DMS53 (cell line): Measurements from ENCODE around the gene NPTN.
"Not testable (repeated sequence)": the region's sequence is repeated elsewhere in the genome, so short reads cannot be mapped to it uniquely, and the experiment has no call there.

Source experiments
- DNase-seq: peaks from one replicate; lab custom pipeline; 2025; lab: John Stamatoyannopoulos, UW

NPTN gene

GRCh38 chr15:73633111-73633990 is at the start of gene NPTN:
TSS of gene NPTN (minus strand) at chr15:73633389. CDS start at chr15:73633215, 174 bp downstream.
- DNase-seq: peak; percentile 98

DNA sequence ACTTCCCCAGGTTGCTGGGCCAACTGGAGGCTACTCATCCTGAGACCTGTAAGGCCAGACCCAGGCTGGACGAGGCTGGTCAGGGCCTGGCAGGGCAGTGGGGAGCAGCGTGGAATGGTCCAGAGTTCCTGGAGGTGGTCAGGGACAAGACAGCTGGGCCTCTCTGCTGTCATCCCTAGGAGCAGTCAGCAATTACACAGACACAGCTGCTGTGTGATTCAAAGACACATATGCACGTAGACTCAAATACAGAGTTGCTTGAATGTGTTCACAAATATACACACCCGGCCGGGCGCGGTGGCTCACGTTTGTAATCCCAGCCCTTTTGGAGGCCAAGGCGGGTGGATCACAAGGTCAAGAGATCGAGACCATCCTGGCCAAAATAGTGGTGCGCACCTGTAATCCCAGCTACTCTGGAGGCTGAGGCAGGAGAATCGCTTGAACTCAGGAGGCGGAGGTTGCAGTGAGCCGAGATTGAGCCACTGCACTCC is 49.5 kb upstream of the NPTN start:
- DNase-seq: peak; percentile 8

GRCh38 chr15:73681856-73682599 is 48.8 kb upstream of the NPTN start:
- no peak for DNase-seq

DNA sequence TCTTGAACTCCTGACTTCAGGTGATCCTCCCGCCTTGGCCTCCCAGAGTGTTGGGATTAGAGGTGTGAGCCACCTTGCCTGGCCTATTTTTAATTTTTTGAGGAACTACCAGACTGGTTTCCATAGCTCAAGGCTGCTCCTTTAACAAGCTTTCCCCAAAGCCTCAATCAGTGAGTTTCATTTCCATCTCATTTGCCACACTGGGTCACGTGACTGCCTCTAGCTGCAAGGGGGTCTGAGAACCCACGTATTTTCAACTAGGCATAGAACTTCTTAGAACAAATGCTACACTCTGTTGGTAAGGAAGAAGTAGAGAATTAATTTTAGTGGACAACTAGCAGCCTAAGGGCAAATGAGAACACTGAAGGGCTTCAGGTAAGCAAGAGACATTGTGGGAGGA is 47.9 kb upstream of the NPTN start:
- no peak for DNase-seq

- DNase-seq: no peak
Observed at GRCh38 chr15:73680549-73680948, 47.4 kb upstream of the NPTN start.

GRCh38 chr15:73679964-73680363 is 46.8 kb upstream of the NPTN start:
- no peak for DNase-seq

- DNase-seq: no peak
Observed at GRCh38 chr15:73679180-73679579, 46.0 kb upstream of the NPTN start.

DNA sequence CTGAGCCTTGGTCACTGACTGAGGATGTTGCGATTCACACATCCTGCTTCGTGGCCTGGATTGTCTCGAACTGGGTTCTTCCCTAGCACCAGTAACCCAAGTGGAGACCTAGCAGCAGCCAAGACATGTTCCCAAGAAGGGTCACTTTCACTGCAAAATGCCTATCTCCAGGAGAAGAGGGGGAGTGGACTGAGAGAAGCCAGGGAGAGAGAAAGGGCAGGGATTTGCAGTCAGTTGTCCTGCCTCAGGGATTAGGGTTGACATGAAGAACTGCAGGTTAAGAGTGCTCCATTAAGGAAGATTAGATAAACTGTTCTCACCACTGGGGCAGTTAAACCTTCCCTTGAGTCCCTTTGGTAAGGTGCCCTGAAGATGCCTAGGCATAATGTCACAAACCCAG is 45.3 kb upstream of the NPTN start:
- no peak for DNase-seq

DNA sequence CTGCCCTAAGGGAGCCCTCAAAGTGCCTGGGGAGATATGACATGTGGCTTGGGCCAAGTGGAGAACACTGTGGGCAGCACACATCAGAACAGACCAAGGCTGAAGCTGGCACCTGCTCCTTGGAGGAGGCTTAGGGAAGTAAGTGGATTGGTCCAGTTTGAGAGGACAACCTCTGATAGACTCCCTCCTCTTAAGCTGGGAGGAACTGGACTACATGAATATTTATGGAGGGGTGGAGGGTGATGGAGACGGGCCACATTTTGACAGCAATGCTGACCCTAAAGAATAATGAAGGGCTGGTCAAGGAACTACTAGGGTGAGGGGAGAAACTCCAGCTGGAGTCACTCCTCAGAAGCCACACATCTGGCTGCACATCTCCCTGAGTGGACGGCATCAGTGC is 44.5 kb upstream of the NPTN start:
- no peak for DNase-seq

- peak; percentile 75 for DNase-seq
Observed at GRCh38 chr15:73677146-73677607, 44.0 kb upstream of the NPTN start.

DNA sequence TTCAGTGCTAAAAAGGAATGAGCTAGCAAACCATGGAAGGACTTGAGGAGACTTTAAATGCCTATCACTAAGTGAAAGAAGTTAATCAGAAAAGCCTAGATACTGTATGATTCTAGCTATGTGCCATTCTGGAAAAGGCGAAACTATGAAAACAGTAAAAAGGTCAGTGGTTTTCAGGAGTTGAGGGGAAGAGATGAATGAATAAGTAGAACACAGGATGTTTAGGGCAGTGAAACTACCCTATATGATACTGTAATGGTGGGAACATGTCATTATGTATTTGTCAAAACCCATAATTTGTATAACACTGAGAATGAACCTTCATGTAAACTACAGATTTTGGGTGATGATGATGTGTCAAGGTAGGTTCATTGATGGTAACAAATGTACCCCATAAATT is 41.4 kb upstream of the NPTN start:
- DNase-seq: no peak

GRCh38 chr15:73660455-73660854 is 27.3 kb upstream of the NPTN start:
- DNase-seq: no peak

GRCh38 chr15:73658645-73659044 is 25.5 kb upstream of the NPTN start:
- DNase-seq: no peak

DNA sequence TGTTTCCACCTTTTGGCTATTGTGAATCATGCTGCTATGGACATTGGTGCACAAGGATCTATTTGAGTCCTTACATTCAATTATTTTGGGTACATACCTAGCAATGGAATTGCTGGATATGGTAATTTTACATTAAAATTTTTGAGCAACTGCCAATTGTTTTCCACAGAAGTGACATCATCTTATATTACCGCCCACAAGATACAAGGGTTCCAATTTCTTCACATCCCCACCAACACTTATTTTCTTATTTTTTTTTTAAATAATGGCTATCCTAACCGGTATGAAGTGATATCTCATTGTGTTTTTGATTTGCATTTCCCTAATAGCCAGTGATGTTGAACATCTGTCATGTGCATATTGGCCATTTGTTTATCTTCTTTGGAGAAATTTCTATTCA is 22.5 kb upstream of the NPTN start:
- DNase-seq: no peak

- no peak for DNase-seq
Observed at GRCh38 chr15:73654659-73655058, 21.5 kb upstream of the NPTN start.

DNA sequence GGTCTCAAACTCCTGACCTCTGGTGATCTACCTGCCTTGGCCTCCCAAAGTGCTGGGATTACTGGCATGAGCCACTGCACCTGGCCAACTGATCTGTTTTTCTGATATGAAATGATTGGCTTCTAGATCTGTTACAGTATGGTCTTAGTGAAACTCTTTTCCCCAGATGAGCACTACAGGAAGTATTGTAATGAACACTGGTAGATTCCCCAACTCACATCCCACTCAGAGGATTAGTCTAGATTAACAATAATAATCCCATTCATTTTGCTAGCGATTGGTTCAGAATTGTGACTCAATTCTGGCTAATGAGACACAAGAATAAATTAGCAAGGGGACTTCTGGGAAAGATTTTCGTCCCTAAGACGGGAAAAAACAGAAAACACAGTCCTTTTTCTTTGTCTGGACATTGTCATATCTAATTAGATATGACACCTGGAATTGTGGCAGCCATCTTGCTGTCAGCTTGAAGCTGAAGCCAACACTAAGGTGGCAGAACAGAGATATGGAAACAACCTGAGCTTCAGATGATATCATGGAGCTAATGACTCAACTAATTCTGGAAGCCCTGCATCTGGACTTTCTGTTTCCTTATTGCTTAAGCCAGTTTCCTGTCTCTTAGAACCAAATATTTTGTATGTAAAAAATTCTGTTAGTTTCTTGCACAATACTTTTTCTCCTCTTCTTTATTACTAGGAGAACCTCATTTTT is 17.4 kb upstream of the NPTN start:
- DNase-seq: peak; percentile 4

DNA sequence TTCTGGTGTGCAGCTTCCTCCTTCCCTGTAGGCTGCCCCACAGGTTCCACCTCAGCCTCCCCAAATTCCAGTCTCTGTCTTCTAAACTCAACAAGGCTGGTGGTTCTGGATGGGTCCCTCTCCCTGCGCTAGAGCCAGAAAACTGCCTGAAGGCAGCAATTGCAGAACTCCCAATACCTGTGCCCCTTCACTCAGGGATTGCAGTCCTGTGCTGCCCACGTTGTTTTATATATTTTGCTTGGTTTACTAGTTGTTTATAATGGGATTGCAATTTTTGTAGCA is 14.8 kb upstream of the NPTN start:
- DNase-seq: no peak

DNA sequence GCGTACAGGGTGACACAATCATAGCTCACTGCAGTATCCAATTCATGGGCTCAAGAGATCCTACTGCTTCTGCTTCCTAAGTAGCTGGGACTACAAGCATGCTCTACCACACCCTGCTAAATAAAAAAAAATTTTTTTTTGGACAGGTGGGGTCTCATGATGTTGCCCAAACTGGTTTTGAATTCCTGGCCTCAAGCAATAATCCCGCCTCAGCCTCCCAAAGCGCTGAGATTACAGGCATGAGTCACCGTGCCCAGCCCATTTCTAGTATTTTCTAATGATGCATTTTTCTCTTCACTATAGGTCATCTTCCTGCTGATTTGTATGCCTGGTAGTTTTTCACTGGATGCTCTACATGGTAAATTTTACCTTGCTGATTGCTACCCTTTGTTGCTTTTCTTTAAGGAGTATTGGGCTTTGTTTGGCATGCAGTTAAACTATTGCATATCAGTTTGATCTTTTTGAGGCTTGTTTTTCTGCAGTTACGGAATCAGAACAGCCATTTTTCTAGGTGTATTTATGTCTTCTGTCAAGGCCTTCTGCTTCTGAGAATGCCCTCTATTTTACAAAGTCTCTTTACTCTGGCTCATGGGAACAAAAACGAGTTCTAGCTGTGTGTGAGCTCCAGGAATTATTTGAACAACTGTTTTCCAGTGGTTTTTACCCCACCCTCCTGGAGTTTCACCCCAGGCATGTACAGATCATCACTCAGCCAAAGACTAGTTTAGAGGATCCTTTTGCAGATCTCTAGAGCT is 14.2 kb upstream of the NPTN start:
- DNase-seq: no peak

DNA sequence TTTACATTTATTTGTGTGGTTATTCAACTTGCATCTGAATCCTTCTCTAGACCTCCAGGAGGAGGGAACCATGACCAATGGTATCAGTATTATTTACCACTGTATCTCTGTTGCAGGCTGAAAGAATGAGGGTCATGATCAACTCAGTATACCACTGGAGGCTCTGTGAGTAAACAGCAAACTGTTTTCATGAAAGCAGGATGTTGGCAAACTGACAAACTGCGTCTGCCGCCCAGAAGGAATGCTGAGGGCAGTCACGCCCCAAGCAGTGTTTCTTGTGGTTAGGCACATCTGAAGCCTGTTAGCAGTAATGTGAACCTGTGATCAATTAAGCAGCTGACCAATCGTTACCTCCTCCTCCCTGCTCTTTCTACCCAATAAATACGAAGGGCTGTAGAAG is 6.3 kb upstream of the NPTN start:
- not testable (repeated sequence) for DNase-seq

- DNase-seq: no peak
Observed at GRCh38 chr15:73637527-73637926, 4.3 kb upstream of the NPTN start.

- DNase-seq: no peak
Observed at GRCh38 chr15:73633991-73634495, 854 bp upstream of the NPTN start.

- peak; percentile 41 for DNase-seq
Observed at GRCh38 chr15:73632670-73633058, 525 bp downstream of the NPTN start.
